Astrocyte (in vitro differentiated cells and primary cell): ENCODE results near the gene BORCS5. TPM values are rescaled to one million over a fixed set of nuclear protein-coding genes. Genes with fewer than 3 reads are reported as not detected.

Experiments used
- DNase-seq: peaks from one replicate; pipeline ENCODE4 v3.0.0-alpha.2; 2010; ENCODE audit warnings: low read depth
- FAIRE-seq: peaks from 2 replicates; lab custom pipeline; 2011; peaks lifted over from hg19 to GRCh38; lab: Jason Lieb, UNC
- H2AFZ ChIP-seq: 2 replicates; pipeline ENCODE4 v1.6.0; 2012; ENCODE audit warnings: low read depth, low read length, inconsistent platforms
- H3K27ac ChIP-seq: 2 replicates; pipeline ENCODE4 v1.5.1; 2011; ENCODE audit warnings: low read depth, low read length, inconsistent platforms
- H3K27me3 ChIP-seq: 2 replicates; pipeline ENCODE4 v1.6.0; 2011; ENCODE audit warnings: low read length, inconsistent platforms; ENCODE audit not compliant: insufficient read depth
- H3K36me3 ChIP-seq: 2 replicates; pipeline ENCODE4 v1.5.1; 2011; ENCODE audit warnings: low read length, inconsistent platforms; ENCODE audit not compliant: insufficient read depth
- H3K4me1 ChIP-seq: 2 replicates; pipeline ENCODE4 v1.5.1; 2011; ENCODE audit warnings: low read length, inconsistent platforms; ENCODE audit not compliant: insufficient read depth
- H3K4me2 ChIP-seq: 2 replicates; pipeline ENCODE4 v1.6.0; 2012; ENCODE audit warnings: low read length, inconsistent platforms
- H3K4me3 ChIP-seq: 2 replicates; pipeline ENCODE4 v1.5.1; 2011; ENCODE audit warnings: low read depth, mild to moderate bottlenecking, low read length, inconsistent platforms; ENCODE audit not compliant: insufficient read depth
- H3K79me2 ChIP-seq: 2 replicates; pipeline ENCODE4 v1.6.0; 2012; ENCODE audit warnings: mild to moderate bottlenecking, low read length, inconsistent platforms; ENCODE audit not compliant: insufficient read depth
- H3K9ac ChIP-seq: 2 replicates; pipeline ENCODE4 v1.6.0; 2012; ENCODE audit warnings: mild to moderate bottlenecking, low read length, inconsistent platforms
- H3K9me3 ChIP-seq: 2 replicates; pipeline ENCODE4 v1.5.1; 2012; ENCODE audit warnings: low read depth, mild to moderate bottlenecking, low read length, inconsistent platforms; ENCODE audit not compliant: insufficient read depth
- H4K20me1 ChIP-seq: 2 replicates; pipeline ENCODE4 v1.6.0; 2012; ENCODE audit warnings: low read length, inconsistent platforms; ENCODE audit not compliant: insufficient read depth
- H3K27ac Mint-ChIP-seq: one replicate; pipeline ENCODE4 v1.8.0; 2021; ENCODE audit warnings: mild to moderate bottlenecking, mixed read lengths; ENCODE audit not compliant: unreplicated experiment
- H3K27me3 Mint-ChIP-seq: one replicate; pipeline ENCODE4 v1.8.0; 2021; ENCODE audit warnings: low read depth, mixed read lengths; ENCODE audit not compliant: unreplicated experiment
- H3K36me3 Mint-ChIP-seq: one replicate; pipeline ENCODE4 v1.8.0; 2021; ENCODE audit warnings: low read depth, mixed read lengths; ENCODE audit not compliant: unreplicated experiment
- H3K4me1 Mint-ChIP-seq: one replicate; pipeline ENCODE4 v1.8.0; 2021; ENCODE audit warnings: low read depth, mixed read lengths; ENCODE audit not compliant: unreplicated experiment
- H3K4me3 Mint-ChIP-seq: one replicate; pipeline ENCODE4 v1.8.0; 2021; ENCODE audit warnings: mild to moderate bottlenecking, moderate library complexity, mixed read lengths; ENCODE audit not compliant: unreplicated experiment
- H3K9me3 Mint-ChIP-seq: one replicate; pipeline ENCODE4 v1.8.0; 2021; ENCODE audit warnings: mild to moderate bottlenecking, mixed read lengths; ENCODE audit not compliant: unreplicated experiment
- CTCF ChIP-seq: IDR thresholded peaks from 2 replicates; pipeline ENCODE4 v1.5.1; 2011; ENCODE audit warnings: low read depth, mild to moderate bottlenecking, inconsistent platforms, low read length, moderate library complexity; ENCODE audit not compliant: insufficient read depth
- EZH2 ChIP-seq: IDR thresholded peaks from 2 replicates; pipeline ENCODE4 v1.6.1; 2012; ENCODE audit warnings: mild to moderate bottlenecking, low read length, inconsistent platforms; ENCODE audit not compliant: insufficient read depth
- total RNA-seq: library from RNA; stranded (reverse); gene quantifications from 2 replicates; pipeline ENCODE4 v1.2.1, GENCODE V29; 2021

The BORCS5 gene
- total RNA-seq, 1 donor from 2014 or later, result 8.1 TPM

GRCh38 chr12:12446786-12447185, 89.9 kb downstream of the BORCS5 start:
- Histone ChIP-seq H2AFZ (no peak overlapping the region), H3K9ac (no peak overlapping the region), H3K4me1 (peaks cover 18% of the 10 kb centered on the region), H3K27ac (no peak overlapping the region), H3K79me2 (no peaks in the 10 kb centered on the region), H3K4me3 (no peak overlapping the region), H3K9me3 (no peaks in the 10 kb centered on the region), H3K36me3 (no peaks in the 10 kb centered on the region), H3K4me2 (no peak overlapping the region), H4K20me1 (no peaks in the 10 kb centered on the region), H3K27me3 (no peaks in the 10 kb centered on the region)
- Mint-ChIP-seq H3K36me3 (no peaks in the 10 kb centered on the region), H3K4me1 (peaks cover 13% of the 10 kb centered on the region), H3K9me3 (no peaks in the 10 kb centered on the region), H3K27ac (no peak overlapping the region), H3K4me3 (no peak overlapping the region), H3K27me3 (no peaks in the 10 kb centered on the region)
- TF ChIP-seq EZH2 (no peak), CTCF (no peak)
- DNase-seq (no peak), FAIRE-seq (no peak)

- H4K20me1 ChIP-seq, result no peaks in the 10 kb centered on the region
- no peak overlapping the region for H3K4me2 ChIP-seq
- no peak overlapping the region for H3K27ac Mint-ChIP-seq
- H3K27ac ChIP-seq, result no peak overlapping the region
- H3K4me3 ChIP-seq, result no peak overlapping the region
- H3K27me3 Mint-ChIP-seq, result no peaks in the 10 kb centered on the region
- no peaks in the 10 kb centered on the region for H3K9me3 ChIP-seq
- FAIRE-seq (no peak), DNase-seq (no peak)
- H3K9me3 Mint-ChIP-seq, result no peaks in the 10 kb centered on the region
- no peak overlapping the region for H2AFZ ChIP-seq
- H3K27me3 ChIP-seq, result no peaks in the 10 kb centered on the region
- H3K9ac ChIP-seq, result no peak overlapping the region
- H3K4me3 Mint-ChIP-seq, result no peak overlapping the region
- no peaks in the 10 kb centered on the region for H3K36me3 ChIP-seq
- no peaks in the 10 kb centered on the region for H3K79me2 ChIP-seq
- H3K36me3 Mint-ChIP-seq, result no peaks in the 10 kb centered on the region
- TF ChIP-seq EZH2 (no peak), CTCF (no peak)
- H3K4me1 Mint-ChIP-seq, result peaks cover 8% of the 10 kb centered on the region
- peaks cover 13% of the 10 kb centered on the region for H3K4me1 ChIP-seq
Measured at GRCh38 chr12:12447236-12447635, 90.4 kb downstream of the BORCS5 start.

- no peak overlapping the region for H3K4me3 Mint-ChIP-seq
- H3K27ac Mint-ChIP-seq, result no peak overlapping the region
- no peaks in the 10 kb centered on the region for H3K9me3 ChIP-seq
- DNase-seq, result no peak
- no peak overlapping the region for H2AFZ ChIP-seq
- no peaks in the 10 kb centered on the region for H3K27me3 Mint-ChIP-seq
- no peaks in the 10 kb centered on the region for H3K79me2 ChIP-seq
- H3K36me3 Mint-ChIP-seq, result peaks cover 3% of the 10 kb centered on the region
- no peaks in the 10 kb centered on the region for H3K27me3 ChIP-seq
- FAIRE-seq, result no peak
- H3K4me1 ChIP-seq, result peaks cover 7% of the 10 kb centered on the region
- H3K9ac ChIP-seq, result no peak overlapping the region
- H3K27ac ChIP-seq, result no peak overlapping the region
- H3K36me3 ChIP-seq, result no peaks in the 10 kb centered on the region
- TF ChIP-seq CTCF (no peak), EZH2 (no peak)
- no peak overlapping the region for H3K4me3 ChIP-seq
- peaks cover 3% of the 10 kb centered on the region for H3K4me1 Mint-ChIP-seq
- peaks cover 1% of the 10 kb centered on the region for H3K9me3 Mint-ChIP-seq
- H4K20me1 ChIP-seq, result no peaks in the 10 kb centered on the region
- H3K4me2 ChIP-seq, result no peak overlapping the region
Measured at GRCh38 chr12:12447837-12448236, 91.0 kb downstream of the BORCS5 start.
